NCI-H510A treated with DMSO at 0.1 percent for 48 hours (cell line): ENCODE data around the gene SETD6.
A peak's percentile ranks its signal among the peaks of the same experiment; 100 is the strongest.

ENCODE experiments used
- DNase-seq: peaks from one replicate; lab custom pipeline; 2025; lab: John Stamatoyannopoulos, UW

Gene SETD6

GRCh38 chr16:58494981-58495520 lies 20.3 kb upstream of the SETD6 start:
- DNase-seq: peak; percentile 28

DNA sequence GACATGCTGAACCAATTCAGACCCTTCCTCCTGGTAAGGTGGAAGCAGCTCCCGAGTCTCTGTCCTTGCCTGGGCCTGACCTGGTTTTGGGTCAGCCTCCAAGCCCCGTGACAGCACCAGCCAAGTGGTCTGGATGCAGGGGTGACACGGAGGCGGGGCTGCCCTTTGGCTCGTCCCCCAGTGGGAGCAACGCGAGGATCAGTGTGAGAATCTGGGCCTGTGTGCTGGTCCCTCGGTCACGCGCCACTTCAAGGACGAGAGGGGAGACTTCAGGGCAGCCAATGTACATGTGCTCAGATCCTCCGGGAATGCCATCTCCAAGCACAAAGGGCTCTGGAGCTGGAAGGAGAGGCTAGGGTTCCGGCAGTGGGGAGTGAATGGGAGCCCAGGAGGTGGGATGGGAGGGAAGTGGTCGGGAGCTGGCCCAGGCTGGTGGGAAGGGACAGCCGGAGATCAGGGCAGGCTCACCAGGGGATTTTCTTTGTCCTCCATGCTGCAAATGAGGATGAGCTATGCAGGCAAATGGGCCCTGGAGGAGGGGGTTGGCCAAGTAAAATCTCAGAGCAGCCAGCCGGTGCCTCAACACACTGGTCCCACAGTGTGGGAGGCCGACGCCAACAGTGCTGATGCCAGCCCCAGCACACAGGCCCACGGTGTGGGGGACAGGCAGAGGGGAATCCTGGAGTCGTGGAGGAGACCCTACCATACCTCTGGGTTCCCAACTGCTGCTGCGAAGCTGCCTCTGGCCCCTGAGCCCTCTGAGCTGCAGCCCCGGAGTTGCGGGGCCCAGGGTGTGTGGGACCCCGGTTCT lies 19.6 kb upstream of the SETD6 start:
- no peak for DNase-seq

- no peak for DNase-seq
These were observed 17.8 kb upstream of the SETD6 start for GRCh38 chr16:58497468-58497867.

DNA sequence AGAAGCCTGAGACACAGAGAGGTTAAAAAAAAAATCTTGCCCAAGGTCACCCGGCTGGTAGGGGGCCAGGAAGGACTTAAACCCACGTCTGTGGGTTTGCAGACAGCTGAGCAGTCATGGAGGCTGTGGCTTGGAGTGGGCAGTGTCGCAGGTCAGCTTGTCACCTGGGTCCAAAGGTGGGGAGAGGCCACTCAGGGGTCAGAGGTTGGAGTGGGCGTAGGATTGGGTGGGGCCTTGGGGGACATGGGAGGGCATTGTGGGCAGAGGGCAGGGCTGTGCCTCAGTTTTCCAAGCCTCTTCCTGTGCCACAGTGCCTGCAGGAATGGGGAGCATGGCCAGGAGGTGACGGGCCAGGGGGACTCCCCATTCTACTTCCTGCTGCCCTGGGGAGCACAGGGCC lies 17.4 kb upstream of the SETD6 start:
- DNase-seq: no peak

GRCh38 chr16:58498341-58499091 lies 16.8 kb upstream of the SETD6 start:
- DNase-seq: no peak

DNA sequence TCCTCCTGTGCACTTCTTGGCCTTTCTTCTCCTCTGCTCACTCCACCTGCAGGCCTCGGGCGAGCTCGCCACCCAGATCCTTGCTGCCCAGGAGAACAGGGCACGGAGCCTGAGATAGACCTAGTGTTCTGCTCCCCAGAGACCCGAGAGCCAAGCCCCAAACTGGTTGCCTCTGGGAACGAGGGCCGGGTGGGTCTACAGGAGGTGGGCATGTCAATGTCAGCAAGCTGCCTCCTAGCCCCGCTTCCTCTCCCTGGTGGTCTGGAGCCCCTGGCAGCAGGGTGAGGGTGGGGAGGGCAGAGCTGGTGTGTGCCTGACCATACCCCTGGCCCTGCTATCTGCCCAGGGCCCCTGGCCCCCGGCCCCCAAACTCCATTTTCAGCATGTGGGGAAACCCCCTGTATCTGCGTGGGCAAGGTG lies 16.2 kb upstream of the SETD6 start:
- no peak for DNase-seq

GRCh38 chr16:58499615-58500351 lies 15.5 kb upstream of the SETD6 start, which contains the start of gene NDRG4:
NDRG4 (plus strand) TSS chr16:58500143; CDS start chr16:58500249, 106 bp downstream.
- DNase-seq: peak; percentile 82

- peak; percentile 56 for DNase-seq
These were observed 14.7 kb upstream of the SETD6 start for GRCh38 chr16:58500430-58501241.

DNA sequence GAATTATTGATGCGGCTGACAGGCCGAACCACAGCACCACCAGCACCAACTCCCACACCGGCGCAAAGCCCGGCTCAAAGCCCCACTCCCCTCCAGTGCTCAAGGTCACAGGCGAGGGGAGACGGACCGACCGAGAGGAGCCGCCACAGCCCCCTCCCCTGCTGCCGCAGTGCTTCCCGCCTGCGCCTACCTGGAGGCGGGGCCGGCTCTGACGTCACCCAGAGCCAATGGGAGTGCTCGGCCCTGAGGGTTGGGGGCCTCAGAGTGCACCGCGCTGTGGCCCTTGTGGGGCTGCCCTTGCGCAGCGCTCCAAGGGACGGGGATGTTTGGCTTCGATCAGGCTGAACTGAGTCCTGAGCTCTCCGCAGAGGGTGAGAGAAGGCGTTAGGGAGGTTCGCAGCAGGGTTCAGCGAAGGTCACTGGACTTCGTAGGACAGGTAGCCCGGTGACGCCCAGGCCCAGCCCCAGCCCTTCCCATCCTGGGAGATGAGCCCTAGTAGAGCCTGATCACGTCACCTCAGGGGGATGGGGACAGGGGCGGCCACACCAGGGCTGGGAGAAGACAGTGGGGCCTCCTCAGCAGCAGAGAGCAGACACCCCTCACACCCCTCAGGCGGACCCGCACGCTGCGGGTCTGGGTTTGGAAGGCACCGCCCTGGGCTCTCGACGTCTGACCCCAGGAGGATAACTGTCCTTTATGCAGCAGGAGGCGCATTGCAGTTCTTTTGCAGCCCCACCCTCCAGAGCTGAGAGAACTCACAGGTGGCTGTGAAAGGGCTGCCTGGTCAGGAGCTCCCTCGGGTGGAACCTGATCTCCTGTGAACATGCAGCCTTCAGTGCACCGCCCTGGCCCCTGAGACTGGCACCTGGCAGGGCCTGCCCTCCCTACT lies 13.8 kb upstream of the SETD6 start:
- DNase-seq: peak; percentile 56

- no peak for DNase-seq
These were observed 12.9 kb upstream of the SETD6 start for GRCh38 chr16:58502217-58502921.

DNA sequence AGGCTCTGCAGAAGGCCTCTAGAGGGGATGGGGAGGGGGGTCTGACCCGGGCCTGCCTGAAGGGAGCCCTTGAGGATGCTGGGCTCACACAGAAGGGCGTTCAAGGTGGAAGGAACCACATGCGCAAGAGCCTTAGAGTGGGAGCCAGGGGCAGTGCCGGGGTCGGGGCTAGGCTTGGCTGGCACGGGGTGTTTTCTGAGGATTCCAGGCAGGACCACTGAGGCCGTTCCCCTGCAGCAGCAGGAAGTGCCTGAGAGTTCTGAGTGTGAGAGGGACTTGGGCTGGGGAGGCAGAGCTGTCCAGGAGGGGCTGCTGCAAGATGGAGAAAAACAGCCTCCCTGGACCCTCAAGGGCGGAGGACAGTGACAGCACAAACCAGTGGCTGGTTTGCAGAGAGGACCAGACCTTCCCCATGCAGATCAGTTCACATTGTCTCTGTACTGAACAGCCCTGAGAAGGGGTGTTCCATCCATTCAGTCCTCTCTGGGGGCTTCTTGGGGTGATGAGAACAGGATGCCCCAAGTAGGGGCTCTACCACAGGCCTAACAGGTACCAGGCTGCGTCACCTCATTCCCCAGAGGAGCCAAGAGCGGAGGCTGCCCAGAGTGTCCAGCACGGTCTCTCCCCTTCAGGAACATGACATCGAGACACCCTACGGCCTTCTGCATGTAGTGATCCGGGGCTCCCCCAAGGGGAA lies 12.0 kb upstream of the SETD6 start:
- no peak for DNase-seq

- no peak for DNase-seq
These were observed 11.2 kb upstream of the SETD6 start for GRCh38 chr16:58503863-58504688.

- DNase-seq: no peak
These were observed 8.8 kb upstream of the SETD6 start for GRCh38 chr16:58506241-58507194.

GRCh38 chr16:58507195-58507962 lies 7.9 kb upstream of the SETD6 start:
- no peak for DNase-seq

GRCh38 chr16:58507963-58508670 lies 7.2 kb upstream of the SETD6 start:
- no peak for DNase-seq
